ENCODE results near the gene STK38.

DNA sequence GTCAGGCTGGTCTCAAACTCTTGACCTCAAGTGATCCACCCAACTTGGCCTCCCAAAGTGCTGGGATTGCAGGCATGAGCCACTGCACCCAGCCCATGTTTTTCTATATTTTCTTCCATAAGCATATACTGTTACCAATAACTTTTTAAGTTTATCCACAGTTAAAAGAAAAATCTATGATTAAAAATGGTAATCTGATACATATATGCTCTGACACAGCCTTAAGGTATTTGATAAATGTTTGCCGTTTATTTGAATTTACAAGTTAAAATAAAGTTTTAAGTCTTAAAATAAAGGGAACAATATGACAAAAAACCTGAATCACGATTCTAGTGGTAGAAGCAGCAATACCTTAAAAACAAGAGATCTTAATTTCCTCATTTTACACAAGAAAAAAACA is 5.2 kb downstream of the STK38 start:
- TF ChIP-seq, protein P1, sequence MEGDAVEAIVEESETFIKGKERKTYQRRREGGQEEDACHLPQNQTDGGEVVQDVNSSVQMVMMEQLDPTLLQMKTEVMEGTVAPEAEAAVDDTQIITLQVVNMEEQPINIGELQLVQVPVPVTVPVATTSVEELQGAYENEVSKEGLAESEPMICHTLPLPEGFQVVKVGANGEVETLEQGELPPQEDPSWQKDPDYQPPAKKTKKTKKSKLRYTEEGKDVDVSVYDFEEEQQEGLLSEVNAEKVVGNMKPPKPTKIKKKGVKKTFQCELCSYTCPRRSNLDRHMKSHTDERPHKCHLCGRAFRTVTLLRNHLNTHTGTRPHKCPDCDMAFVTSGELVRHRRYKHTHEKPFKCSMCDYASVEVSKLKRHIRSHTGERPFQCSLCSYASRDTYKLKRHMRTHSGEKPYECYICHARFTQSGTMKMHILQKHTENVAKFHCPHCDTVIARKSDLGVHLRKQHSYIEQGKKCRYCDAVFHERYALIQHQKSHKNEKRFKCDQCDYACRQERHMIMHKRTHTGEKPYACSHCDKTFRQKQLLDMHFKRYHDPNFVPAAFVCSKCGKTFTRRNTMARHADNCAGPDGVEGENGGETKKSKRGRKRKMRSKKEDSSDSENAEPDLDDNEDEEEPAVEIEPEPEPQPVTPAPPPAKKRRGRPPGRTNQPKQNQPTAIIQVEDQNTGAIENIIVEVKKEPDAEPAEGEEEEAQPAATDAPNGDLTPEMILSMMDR (IDR thresholded peaks at IDR 0.05): no peak
- no peak for TF ChIP-seq POLR2A (IDR thresholded peaks at IDR 0.05)
